GM10266 (cell line): Measurements from ENCODE around the gene MYH16.
A peak's percentile ranks its signal among the peaks of the same experiment; 100 is the strongest.
"Not testable (repeated sequence)": the region's sequence is repeated elsewhere in the genome, so short reads cannot be mapped to it uniquely, and the experiment has no call there.

Experiments
- DNase-seq: peaks from one replicate; pipeline ENCODE4 v3.0.0; 2012; ENCODE audit errors: extremely low spot score
- CTCF ChIP-seq: IDR thresholded peaks from 2 replicates; pipeline ENCODE4 v1.5.1; 2012; ENCODE audit warnings: mild to moderate bottlenecking, low read depth; ENCODE audit not compliant: control insufficient read depth, insufficient read depth; ENCODE audit errors: missing control alignments

Gene MYH16

DNA sequence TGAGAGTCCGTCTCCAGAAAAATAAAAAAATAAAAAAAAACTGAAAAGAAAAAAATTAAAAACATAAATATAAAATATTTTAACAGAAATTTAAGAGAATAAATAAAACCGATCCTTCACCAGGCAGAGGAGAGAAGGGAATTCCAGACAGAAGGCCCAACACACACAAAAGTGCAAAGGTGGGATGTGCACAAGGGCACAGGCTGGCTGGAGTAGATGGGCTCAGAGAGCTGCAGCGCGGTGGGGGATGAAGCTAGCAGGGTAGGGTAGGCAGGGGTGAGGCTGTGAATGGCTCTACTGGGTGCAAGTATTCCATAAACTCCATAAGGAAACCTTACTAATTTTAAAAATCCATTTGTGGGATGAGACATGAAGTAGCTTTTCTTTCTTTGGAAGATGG, 37.4 kb downstream of the MYH16 start:
- DNase-seq: no peak
- TF ChIP-seq CTCF: no peak

DNA sequence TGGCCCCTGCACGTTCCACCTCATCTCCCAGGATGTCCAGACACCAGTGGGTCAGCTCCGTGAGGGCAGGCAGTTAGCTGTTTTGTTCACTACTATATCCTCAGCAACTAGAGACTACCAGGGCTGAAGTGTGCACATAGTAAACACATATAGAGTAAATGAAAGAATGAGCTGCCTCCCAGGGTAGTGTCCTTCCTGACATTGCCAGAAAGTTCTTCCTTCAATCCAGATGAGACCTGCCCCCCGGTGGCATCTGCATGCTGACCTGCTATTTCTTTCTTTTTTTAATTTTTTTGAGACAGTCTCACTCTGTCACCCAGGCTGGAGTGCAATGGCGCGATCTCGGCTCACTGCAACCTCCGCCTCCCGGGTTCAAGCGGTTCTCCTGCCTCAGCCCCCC, 39.1 kb downstream of the MYH16 start:
- no peak for DNase-seq
- no peak for TF ChIP-seq CTCF

DNA sequence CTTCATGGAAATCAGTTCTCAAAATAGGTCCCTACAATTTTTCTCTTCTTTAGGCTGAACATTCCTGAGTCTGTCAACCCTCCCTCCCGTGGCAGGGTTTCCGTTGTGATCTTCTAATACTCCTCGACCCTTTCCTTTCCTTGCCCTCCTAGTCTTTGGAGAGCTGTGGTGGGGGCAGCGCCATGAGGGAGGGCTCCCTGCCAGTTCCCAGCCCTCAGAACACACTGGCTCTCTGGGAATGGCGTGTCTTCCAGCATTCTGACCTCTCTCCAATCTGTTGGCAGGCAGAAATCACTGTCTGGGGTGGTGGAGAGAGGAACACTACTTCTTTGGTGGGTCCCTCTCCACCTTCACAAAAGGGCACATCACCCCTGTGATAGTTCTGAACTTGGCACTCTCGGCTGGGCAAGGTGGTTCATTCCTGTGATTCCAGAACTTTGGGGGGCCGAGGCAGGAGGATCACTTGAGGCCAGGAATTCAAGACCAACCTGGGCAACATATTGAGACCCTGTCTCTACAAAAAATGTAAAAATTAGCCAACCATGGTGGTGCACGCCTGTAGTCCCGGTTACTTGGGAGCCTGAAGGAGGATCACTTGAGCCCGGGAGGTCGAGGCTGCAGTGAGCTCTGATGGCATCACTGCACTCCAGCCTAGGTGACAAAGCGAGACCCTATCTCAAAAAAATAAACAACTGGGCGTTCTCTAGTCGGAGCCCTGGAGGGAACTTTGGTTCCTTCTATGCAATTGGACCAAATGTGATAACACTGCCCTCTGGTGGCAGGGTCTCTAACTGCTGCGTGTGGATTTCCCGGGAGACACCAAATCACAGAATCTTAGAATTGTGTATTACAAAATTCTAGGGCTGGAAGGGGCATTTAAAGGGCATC, 39.9 kb downstream of the MYH16 start:
- peak; percentile 83 for TF ChIP-seq CTCF

DNA sequence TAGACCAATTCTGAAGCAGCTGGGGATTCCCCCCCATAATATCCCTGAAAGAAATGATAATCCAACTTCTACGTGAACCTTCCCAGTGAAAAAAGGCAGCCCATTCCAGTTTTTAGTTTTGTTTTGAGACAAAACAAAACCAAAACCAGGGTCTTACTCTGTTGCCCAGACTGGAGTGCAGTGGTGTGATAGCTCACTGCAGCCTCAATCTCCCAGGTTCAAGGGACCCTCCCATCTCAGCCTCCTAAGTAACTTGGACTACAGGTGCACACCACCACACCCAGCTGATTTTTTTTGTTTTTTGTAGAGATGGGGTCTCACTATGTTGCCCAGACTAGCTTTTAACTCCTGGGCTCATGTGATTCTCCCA, 40.5 kb downstream of the MYH16 start:
- DNase-seq: no peak
- TF ChIP-seq CTCF: no peak

More for the DNA sequence above, 39.9 kb downstream of the MYH16 start:
- peak; percentile 69 for DNase-seq

GRCh38 chr7:99314504-99314903, 41.9 kb downstream of the MYH16 start:
- peak; percentile 24 for DNase-seq
- no peak for TF ChIP-seq CTCF

DNA sequence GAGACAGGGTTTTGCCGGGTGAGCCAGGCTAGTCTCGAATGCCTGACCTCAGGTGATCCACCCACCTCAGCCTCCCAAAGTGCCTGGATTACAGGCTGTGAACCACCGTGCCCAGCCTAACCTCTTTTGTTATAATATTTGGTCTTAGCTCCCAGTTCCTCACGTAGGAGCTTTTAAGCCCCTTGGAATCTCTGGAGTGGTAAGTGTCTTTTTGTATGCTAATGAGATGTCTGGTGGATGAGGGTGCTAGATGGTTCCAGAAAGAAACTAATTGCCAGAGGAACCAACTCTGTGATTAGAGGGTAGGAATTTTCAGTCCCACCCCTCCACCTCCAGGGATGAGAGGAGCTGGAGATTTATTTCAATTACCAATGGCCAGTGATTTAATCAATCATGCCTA, 47.7 kb downstream of the MYH16 start:
- no peak for DNase-seq
- no peak for TF ChIP-seq CTCF

DNA sequence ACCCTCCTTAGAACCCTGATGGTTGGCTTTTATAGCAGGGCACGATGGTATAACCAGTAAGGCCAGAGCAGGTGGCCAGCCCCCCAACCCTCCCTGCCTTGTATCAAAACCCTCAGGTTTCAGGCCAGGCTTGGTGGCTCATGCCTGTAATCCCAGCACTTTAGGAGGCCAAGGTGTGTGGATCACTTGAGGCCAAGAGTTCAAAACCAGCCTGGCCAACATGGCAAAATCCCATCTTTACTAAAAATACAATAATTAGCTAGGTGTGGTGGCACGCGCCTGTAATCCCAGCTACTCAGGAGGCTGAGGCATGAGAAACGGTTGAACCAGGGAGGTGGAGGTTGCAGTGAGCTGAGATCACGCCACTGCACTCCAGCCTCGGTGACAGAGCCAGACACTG, 50.0 kb downstream of the MYH16 start:
- not testable (repeated sequence) for DNase-seq

- no peak for TF ChIP-seq CTCF
- DNase-seq: no peak
Measured at GRCh38 chr7:99324559-99324958, 51.9 kb downstream of the MYH16 start.
